ENCODE data around the gene AP5S1. TPM values are rescaled to one million over a fixed set of nuclear protein-coding genes. Genes with fewer than 3 reads are reported as not detected.
"Not testable (repeated sequence)": the region's sequence is repeated elsewhere in the genome, so short reads cannot be mapped to it uniquely, and the experiment has no call there.

The AP5S1 gene
- total RNA-seq, 1 donor from 2014 or later: 14.4 TPM

- DNase-seq (ENCODE audit: low read depth): no peak
- H3K4me3 ChIP-seq (ENCODE audit: low read depth, low read length): peak overlapping the region; percentile 67
- TF ChIP-seq CTCF (conservative IDR thresholded peaks at IDR 0.05; ENCODE audit: low read depth, low read length): no peak
Measured at GRCh38 chr20:3785240-3786125, 34.9 kb upstream of the AP5S1 start.

GRCh38 chr20:3786126-3786484 lies 34.2 kb upstream of the AP5S1 start:
- H3K4me3 ChIP-seq (ENCODE audit: low read depth, low read length): peak overlapping the region; percentile 67
- TF ChIP-seq CTCF (conservative IDR thresholded peaks at IDR 0.05; ENCODE audit: low read depth, low read length): no peak
- DNase-seq (ENCODE audit: low read depth): no peak

- DNase-seq (ENCODE audit: low read depth): no peak
- peak; percentile 60 for TF ChIP-seq CTCF (conservative IDR thresholded peaks at IDR 0.05; ENCODE audit: low read depth, low read length)
- H3K4me3 ChIP-seq (ENCODE audit: low read depth, low read length): peak within 1 kb of the TSS; percentile 67
Measured at GRCh38 chr20:3786665-3787323, 33.6 kb upstream of the AP5S1 start, which contains the start of gene CENPB. Gene CENPB (minus strand): TSS chr20:3786740. CDS start chr20:3786483, 257 bp downstream.

- no peak for TF ChIP-seq CTCF (conservative IDR thresholded peaks at IDR 0.05; ENCODE audit: low read depth, low read length)
- no peak for DNase-seq (ENCODE audit: low read depth)
- peak overlapping the region; percentile 46 for H3K4me3 ChIP-seq (ENCODE audit: low read depth, low read length)
Measured at GRCh38 chr20:3787324-3788014, 32.9 kb upstream of the AP5S1 start.

- DNase-seq (ENCODE audit: low read depth): no peak
- no peak overlapping the region for H3K4me3 ChIP-seq (ENCODE audit: low read depth, low read length)
- TF ChIP-seq CTCF (conservative IDR thresholded peaks at IDR 0.05; ENCODE audit: low read depth, low read length): no peak
Measured at GRCh38 chr20:3788685-3789155, 31.6 kb upstream of the AP5S1 start.

- not testable (repeated sequence) for DNase-seq (ENCODE audit: low read depth); H3K4me3 ChIP-seq (ENCODE audit: low read depth, low read length)
Measured at GRCh38 chr20:3789201-3789600, 31.1 kb upstream of the AP5S1 start.

GRCh38 chr20:3794168-3794567 lies 26.2 kb upstream of the AP5S1 start:
- DNase-seq (ENCODE audit: low read depth); H3K4me3 ChIP-seq (ENCODE audit: low read depth, low read length): not testable (repeated sequence)
